GM21381 (cell line): Measurements from ENCODE around the gene ZSWIM4.

ENCODE experiments used
- ATAC-seq: cut with Tn5 transposase; IDR thresholded peaks from one replicate; pipeline ENCODE4 v1.9.1; 2021; ENCODE audit warnings: mild to moderate bottlenecking, moderate library complexity; ENCODE audit not compliant: unreplicated experiment

The ZSWIM4 gene

GRCh38 chr19:13806728-13807127 is 11.5 kb downstream of the ZSWIM4 start:
- no peak for ATAC-seq

- ATAC-seq: no peak
Observed at GRCh38 chr19:13807421-13808021, 12.3 kb downstream of the ZSWIM4 start.

DNA sequence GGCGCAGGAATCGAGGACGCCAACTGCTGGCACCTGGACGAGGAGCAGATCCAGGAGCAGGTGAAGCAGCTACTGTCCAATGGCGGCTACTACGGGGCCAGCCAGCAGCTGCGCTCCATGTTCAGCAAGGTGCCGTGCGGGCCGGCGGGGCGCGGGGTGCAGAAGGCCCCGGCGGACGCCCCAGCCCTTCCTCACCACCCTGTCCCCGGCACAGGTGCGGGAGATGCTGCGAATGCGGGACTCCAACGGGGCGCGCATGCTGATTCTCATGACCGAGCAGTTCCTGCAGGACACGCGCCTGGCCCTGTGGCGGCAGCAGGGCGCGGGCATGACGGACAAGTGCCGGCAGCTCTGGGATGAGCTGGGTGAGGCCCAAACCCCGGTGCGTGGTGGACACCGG is 13.6 kb downstream of the ZSWIM4 start:
- ATAC-seq: no peak

- ATAC-seq: no peak
Observed at GRCh38 chr19:13812544-13812943, 17.3 kb downstream of the ZSWIM4 start.

- no peak for ATAC-seq
Observed at GRCh38 chr19:13813147-13813546, 17.9 kb downstream of the ZSWIM4 start.

DNA sequence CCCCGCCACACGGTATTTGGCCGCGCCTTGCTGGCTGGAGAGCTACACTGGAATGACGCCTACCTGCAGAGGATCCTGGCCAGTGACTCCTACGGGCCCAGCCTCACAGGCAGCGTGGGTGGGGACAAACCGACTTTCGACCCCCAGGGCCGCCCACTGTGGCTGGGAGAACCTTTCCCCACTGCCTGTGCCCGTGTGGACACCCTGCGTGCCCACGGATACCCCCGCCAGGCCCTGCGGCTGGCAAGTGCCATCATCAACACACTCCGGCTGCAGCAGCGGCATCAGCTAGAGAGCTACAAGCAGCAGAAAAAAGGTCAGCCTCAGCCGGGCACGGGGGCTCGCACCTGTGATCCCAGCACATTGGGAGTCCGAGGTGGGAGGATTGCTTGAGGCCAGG is 19.3 kb downstream of the ZSWIM4 start:
- ATAC-seq: no peak

GRCh38 chr19:13817018-13817614 is 21.9 kb downstream of the ZSWIM4 start:
- no peak for ATAC-seq

GRCh38 chr19:13817615-13818371 is 22.6 kb downstream of the ZSWIM4 start:
- ATAC-seq: no peak

- no peak for ATAC-seq
Observed at GRCh38 chr19:13819238-13819637, 24.0 kb downstream of the ZSWIM4 start.

- ATAC-seq: no peak
Observed at GRCh38 chr19:13821292-13821691, 26.0 kb downstream of the ZSWIM4 start.

DNA sequence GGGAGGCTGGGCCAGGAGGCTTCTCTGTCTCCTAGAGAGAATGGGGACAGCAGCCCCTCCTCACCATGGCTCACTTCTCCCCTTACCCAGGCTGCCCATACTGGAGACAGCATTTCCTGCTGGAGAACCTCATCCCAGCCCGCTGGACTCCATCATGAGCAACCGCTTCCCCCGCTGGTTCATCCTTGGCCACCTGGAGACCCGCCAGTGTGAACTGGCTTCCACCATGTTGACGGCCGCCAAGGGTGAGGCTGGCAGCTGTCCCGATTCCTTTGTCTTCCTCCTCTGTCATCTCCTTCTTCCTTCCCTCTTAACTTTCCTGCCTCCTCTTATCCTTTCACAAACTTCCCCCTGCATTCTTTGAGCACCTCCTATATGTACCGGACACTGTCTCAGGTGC is 28.0 kb downstream of the ZSWIM4 start:
- ATAC-seq: no peak

DNA sequence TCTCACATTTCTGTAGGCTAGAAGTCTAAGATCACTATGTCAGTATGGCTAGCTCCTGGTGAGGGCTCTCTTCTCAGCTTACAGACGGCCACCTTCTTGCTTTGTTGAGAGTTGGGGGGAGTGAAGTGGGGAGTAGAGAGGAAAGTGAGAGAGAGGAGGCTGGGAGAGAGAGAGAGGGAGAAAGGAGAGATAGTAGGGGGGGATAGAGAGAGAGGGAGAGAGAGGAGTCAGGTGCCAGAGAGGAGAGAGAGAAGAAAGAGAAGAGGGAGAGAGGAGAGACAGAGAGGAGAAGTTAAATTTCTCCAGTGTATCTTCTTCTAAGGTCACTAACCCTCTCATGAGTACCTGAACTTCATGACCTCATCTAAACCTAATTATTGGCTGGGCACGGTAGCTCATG is 28.7 kb downstream of the ZSWIM4 start:
- ATAC-seq: no peak

- no peak for ATAC-seq
Observed at GRCh38 chr19:13824703-13825102, 29.5 kb downstream of the ZSWIM4 start.

DNA sequence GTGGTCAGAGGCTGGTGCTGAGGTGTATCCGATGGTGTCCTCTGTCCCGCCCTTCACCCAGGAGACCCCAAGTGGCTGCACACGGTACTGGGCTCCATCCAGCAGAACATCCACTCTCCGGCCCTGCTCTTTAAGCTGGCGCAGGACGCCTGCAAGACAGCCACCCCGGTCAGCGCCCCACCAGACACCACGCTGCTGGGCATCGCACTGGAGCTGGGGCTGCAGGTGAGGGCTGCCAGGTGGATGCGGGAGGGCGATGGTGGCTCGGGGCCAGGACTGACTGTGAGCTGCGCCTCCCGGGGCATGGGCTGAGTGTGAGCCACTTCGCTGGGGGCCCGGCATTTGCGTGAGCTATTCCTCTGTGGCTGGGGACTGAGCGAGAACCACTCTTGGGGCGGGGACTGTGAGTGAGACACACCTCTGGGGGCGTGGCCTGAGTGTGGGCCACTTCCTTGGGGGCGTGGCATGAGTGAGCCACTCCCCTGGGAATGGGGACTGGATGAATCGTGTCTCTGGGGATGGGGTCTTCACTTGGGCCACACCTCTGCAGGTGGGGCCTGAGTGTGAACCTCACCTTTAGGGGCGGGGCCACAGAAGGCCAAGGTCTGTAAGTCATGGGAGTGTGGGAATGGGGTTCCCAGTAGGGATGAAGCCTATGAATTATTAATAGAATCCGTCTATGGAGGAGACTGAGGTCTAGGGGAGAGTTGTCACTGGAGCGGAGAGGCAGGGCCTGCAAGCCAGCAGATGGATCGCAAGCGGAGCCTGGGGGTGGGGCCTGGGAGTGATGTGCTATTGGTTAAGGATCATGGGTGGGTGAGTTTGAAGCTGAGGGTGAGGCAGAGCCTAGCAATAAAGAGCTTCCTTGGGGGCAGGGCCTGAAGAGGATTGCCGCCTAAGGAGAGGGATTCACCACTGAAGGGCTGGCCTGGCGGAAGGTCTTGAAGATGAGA is 30.5 kb downstream of the ZSWIM4 start:
- no peak for ATAC-seq

GRCh38 chr19:13826652-13827235 is 31.5 kb downstream of the ZSWIM4 start:
- ATAC-seq: no peak

GRCh38 chr19:13827656-13828055 is 32.4 kb downstream of the ZSWIM4 start:
- no peak for ATAC-seq

- ATAC-seq: no peak
Observed at GRCh38 chr19:13830114-13830740, 35.0 kb downstream of the ZSWIM4 start.

- ATAC-seq: no peak
Observed at GRCh38 chr19:13830741-13831536, 35.7 kb downstream of the ZSWIM4 start.
